Neuronal stem cell (in vitro differentiated cells): Measurements from ENCODE around the gene NMUR1.

Experiments
- DNase-seq: peaks from one replicate; pipeline ENCODE4 v3.0.0-alpha.2; 2013; ENCODE audit warnings: low spot score
- H2AFZ ChIP-seq: one replicate; pipeline ENCODE4 v1.6.1; 2013; ENCODE audit warnings: mild to moderate bottlenecking, low read length, inconsistent platforms
- H2AK5ac ChIP-seq: 2 replicates; pipeline ENCODE4 v1.6.1; 2013; ENCODE audit warnings: low read depth, mild to moderate bottlenecking, inconsistent platforms, low read length, moderate library complexity, mixed read lengths
- H2BK120ac ChIP-seq: 2 replicates; pipeline ENCODE4 v1.6.1; 2013; ENCODE audit warnings: low read depth, mild to moderate bottlenecking, inconsistent platforms, low read length, moderate library complexity, mixed read lengths
- H2BK12ac ChIP-seq: one replicate; pipeline ENCODE4 v1.6.1; 2013; ENCODE audit warnings: low read length, inconsistent platforms
- H2BK15ac ChIP-seq: 2 replicates; pipeline ENCODE4 v1.6.1; 2013; ENCODE audit warnings: mild to moderate bottlenecking, low read length, inconsistent platforms, mixed read lengths
- H2BK5ac ChIP-seq: one replicate; pipeline ENCODE4 v1.6.1; 2013; ENCODE audit warnings: inconsistent platforms, mild to moderate bottlenecking, low read length, moderate library complexity
- H3K14ac ChIP-seq: one replicate; pipeline ENCODE4 v1.6.1; 2013; ENCODE audit warnings: low read length, inconsistent platforms
- H3K18ac ChIP-seq: 2 replicates; pipeline ENCODE4 v1.6.1; 2013; ENCODE audit warnings: low read length, inconsistent platforms
- H3K23ac ChIP-seq: 2 replicates; pipeline ENCODE4 v1.6.1; 2013; ENCODE audit warnings: low read depth, mild to moderate bottlenecking, mixed read lengths, low read length, inconsistent platforms; ENCODE audit not compliant: poor library complexity
- H3K27ac ChIP-seq: replicated peaks from 3 replicates; pipeline ENCODE4 v1.5.1; 2013; ENCODE audit warnings: low read length, inconsistent platforms
- H3K27me3 ChIP-seq, 3 experiments: 2 replicates each; pipeline ENCODE4 v1.6.1; 2013; ENCODE audit warnings: low read length in 3 of 3, mild to moderate bottlenecking in 2 of 3, inconsistent platforms in 1 of 3, low read depth in 1 of 3, mixed read lengths in 1 of 3, moderate library complexity in 1 of 3; ENCODE audit not compliant: control insufficient read depth in 3 of 3, insufficient read depth in 3 of 3
- H3K36me3 ChIP-seq, 2 donors: replicated peaks in 1 of 2; 2 replicates each; pipeline ENCODE4 v1.6.1; 2013; ENCODE audit warnings: low read length in 2 of 2; ENCODE audit not compliant: control insufficient read depth in 2 of 2, insufficient read depth in 2 of 2
- H3K4ac ChIP-seq: 2 replicates; pipeline ENCODE4 v1.6.1; 2013; ENCODE audit warnings: inconsistent platforms, mild to moderate bottlenecking, low read length, moderate library complexity
- H3K4me1 ChIP-seq, 2 donors: 1 replicate in 1 of 2; 2 replicates in 1 of 2; pipeline ENCODE4 v1.6.1; 2013; ENCODE audit warnings: low read length in 2 of 2, low read depth in 1 of 2; ENCODE audit not compliant: control insufficient read depth in 2 of 2, insufficient read depth in 1 of 2
- H3K4me2 ChIP-seq: one replicate; pipeline ENCODE4 v1.6.1; 2013; ENCODE audit warnings: mild to moderate bottlenecking, low read length, inconsistent platforms; ENCODE audit not compliant: insufficient read depth, poor library complexity, severe bottlenecking
- H3K4me3 ChIP-seq, 2 donors: 2 replicates each; pipeline ENCODE4 v1.5.1; 2013; ENCODE audit warnings: low read length in 2 of 2, mild to moderate bottlenecking in 2 of 2, inconsistent platforms in 1 of 2, moderate library complexity in 1 of 2
- H3K79me1 ChIP-seq: one replicate; pipeline ENCODE4 v1.6.1; 2013; ENCODE audit warnings: low read depth, mild to moderate bottlenecking, inconsistent platforms, low read length, moderate library complexity
- H3K9ac ChIP-seq: one replicate; pipeline ENCODE4 v1.6.1; 2013; ENCODE audit warnings: mild to moderate bottlenecking, low read depth, low read length, inconsistent platforms; ENCODE audit not compliant: poor library complexity
- H3K9me3 ChIP-seq, 2 donors: replicated peaks in 1 of 2; 2 replicates each; pipeline versions ENCODE3 to v1.6.1; 2013; ENCODE audit warnings: low read length in 2 of 2, mild to moderate bottlenecking in 2 of 2, inconsistent platforms in 1 of 2, low read depth in 1 of 2, mixed read lengths in 1 of 2, moderate library complexity in 1 of 2; ENCODE audit not compliant: control insufficient read depth in 2 of 2, insufficient read depth in 1 of 2
- H4K8ac ChIP-seq: one replicate; pipeline ENCODE4 v1.6.1; 2013; ENCODE audit warnings: low read depth, mild to moderate bottlenecking, inconsistent platforms, low read length, moderate library complexity
- H4K91ac ChIP-seq: one replicate; pipeline ENCODE4 v1.6.1; 2013; ENCODE audit warnings: low read length, low read depth, mild to moderate bottlenecking, inconsistent platforms; ENCODE audit not compliant: poor library complexity
- WGBS, 2 donors: extraction: QIAGEN DNeasy Blood & Tissue Kit; methylation state at CpG; one replicate each; pipeline ENCODE4 v1.1.7; 2013; ENCODE audit warnings: missing lambda C conversion rate in 2 of 2, mixed read lengths in 1 of 2; ENCODE audit not compliant: insufficient read length in 2 of 2, insufficient replicate concordance in 1 of 2; ENCODE audit errors: extremely low coverage in 2 of 2; 5-methylcytosine and 5-hydroxymethylcytosine counted together

Gene NMUR1

GRCh38 chr2:231532756-231533035, 2.5 kb upstream of the NMUR1 start:
- Histone ChIP-seq H3K4me1 (peaks cover 0 to 5% of the 10 kb centered on the region in 2 donors), H3K4me2 (no peak overlapping the region), H3K23ac (no peak overlapping the region), H3K79me1 (peaks cover 2% of the 10 kb centered on the region), H3K9me3 (no peaks in the 10 kb centered on the region), H3K14ac (no peak overlapping the region), H3K9ac (no peak overlapping the region), H3K27me3 (peaks cover 2 to 55% (median 18%) of the 10 kb centered on the region in 3 experiments), H2AFZ (no peak overlapping the region), H3K36me3 (no peaks in the 10 kb centered on the region), H3K27ac (no peak overlapping the region), H4K91ac (no peak overlapping the region), H3K18ac (no peak overlapping the region), H2BK12ac (no peak overlapping the region), H2BK5ac (peak overlapping the region; percentile 35), H2BK120ac (no peak overlapping the region), H3K4me3 (no peak overlapping the region), H2AK5ac (peak overlapping the region; percentile 94), H3K4ac (no peak overlapping the region), H4K8ac (no peak overlapping the region), H2BK15ac (peak overlapping the region; percentile 83)
- no peak for DNase-seq
- WGBS, 2 donors = no CpG with 5 or more reads among the region's 4 CpGs

- WGBS, 2 donors = no CpG with 5 or more reads among the region's 16 CpGs
- H4K91ac ChIP-seq = no peak overlapping the region
- H3K79me1 ChIP-seq = peaks cover 2% of the 10 kb centered on the region
Measured at GRCh38 chr2:231531883-231532755, 1.9 kb upstream of the NMUR1 start.

GRCh38 chr2:231531466-231531865, 1.2 kb upstream of the NMUR1 start:
- Histone ChIP-seq H3K4me2 (no peak overlapping the region), H3K18ac (no peak overlapping the region), H3K9ac (no peak overlapping the region), H3K4me1 (peaks cover 0 to 5% of the 10 kb centered on the region in 2 donors), H2BK120ac (no peak overlapping the region), H2BK12ac (no peak overlapping the region), H4K8ac (no peak overlapping the region), H4K91ac (no peak overlapping the region), H3K9me3 (no peaks in the 10 kb centered on the region), H3K4ac (no peak overlapping the region), H3K27me3 (peaks cover 2 to 60% (median 18%) of the 10 kb centered on the region in 3 experiments), H3K23ac (no peak overlapping the region), H3K14ac (no peak overlapping the region), H2BK15ac (no peak overlapping the region), H2AK5ac (no peak overlapping the region), H3K36me3 (no peaks in the 10 kb centered on the region), H2BK5ac (no peak overlapping the region), H3K4me3 (no peak overlapping the region), H2AFZ (no peak overlapping the region), H3K27ac (no peak overlapping the region), H3K79me1 (peaks cover 2% of the 10 kb centered on the region)
- WGBS, 2 donors = no CpG with 5 or more reads among the region's 6 CpGs
- DNase-seq = no peak

More at GRCh38 chr2:231531883-231532755, 1.9 kb upstream of the NMUR1 start:
- Histone ChIP-seq H3K23ac (peak overlapping the region; percentile 81), H4K8ac (no peak overlapping the region), H2BK15ac (peak overlapping the region; percentile 83), H3K4me3 (no peak overlapping the region), H3K4me2 (no peak overlapping the region), H3K27ac (no peak overlapping the region), H2AK5ac (peak overlapping the region; percentile 94), H2BK120ac (no peak overlapping the region), H3K14ac (peak overlapping the region; percentile 47), H3K9me3 (no peaks in the 10 kb centered on the region), H3K18ac (peak overlapping the region; percentile 18), H2BK5ac (peak overlapping the region; percentile 35), H3K4ac (no peak overlapping the region), H2AFZ (no peak overlapping the region), H3K36me3 (no peaks in the 10 kb centered on the region), H3K4me1 (peaks cover 0 to 5% of the 10 kb centered on the region in 2 donors), H2BK12ac (no peak overlapping the region), H3K9ac (peak overlapping the region; percentile 67), H3K27me3 (peaks cover 2 to 57% (median 18%) of the 10 kb centered on the region in 3 experiments)
- DNase-seq = no peak

GRCh38 chr2:231528636-231529030, 1.6 kb downstream of the NMUR1 start:
- Histone ChIP-seq H2AK5ac (peak overlapping the region; percentile 24), H2BK12ac (no peak overlapping the region), H3K4me2 (no peak overlapping the region), H3K14ac (peak overlapping the region; percentile 71), H2BK15ac (no peak overlapping the region), H3K23ac (no peak overlapping the region), H3K9me3 (peaks cover 0 to 6% of the 10 kb centered on the region in 2 donors), H4K91ac (no peak overlapping the region), H4K8ac (no peak overlapping the region), H3K79me1 (no peaks in the 10 kb centered on the region), H2AFZ (no peak overlapping the region), H3K36me3 (no peaks in the 10 kb centered on the region), H3K27ac (no peak overlapping the region), H2BK5ac (peak overlapping the region; percentile 39), H3K4me1 (peaks cover 0 to 5% of the 10 kb centered on the region in 2 donors), H3K4ac (peak overlapping the region; percentile 69), H2BK120ac (no peak overlapping the region), H3K18ac (peak overlapping the region; percentile 44), H3K9ac (no peak overlapping the region), H3K4me3 (no peak overlapping the region), H3K27me3 (peaks cover 2 to 59% (median 18%) of the 10 kb centered on the region in 3 experiments)
- no peak for DNase-seq
- WGBS, 2 donors = no CpG with 5 or more reads among the region's 9 CpGs
